ENCODE results near the gene MTFMT.

- no peak for TF ChIP-seq EZH2 (IDR thresholded peaks at IDR 0.05)
- TF ChIP-seq MAX (IDR thresholded peaks at IDR 0.05): no peak
- no peak for TF ChIP-seq POLR2A (IDR thresholded peaks at IDR 0.05; ENCODE audit: borderline replicate concordance, extremely low read depth, insufficient read depth, insufficient read length)
- TF ChIP-seq POLR2AphosphoS5 (IDR thresholded peaks at IDR 0.05; ENCODE audit: low read depth, low read length): no peak
- TF ChIP-seq CTCF (IDR thresholded peaks at IDR 0.05 in 2 of 3, conservative IDR thresholded peaks at IDR 0.05 in 1 of 3; ENCODE audit: borderline replicate concordance in 1 of 3, insufficient read depth in 1 of 3, low read depth in 2 of 3, low read length in 2 of 3): no peak
- no peak for TF ChIP-seq CBX3 (IDR thresholded peaks at IDR 0.05; ENCODE audit: low read depth)
- no peak for TF ChIP-seq ZNF274 (IDR thresholded peaks at IDR 0.05; ENCODE audit: low read depth, low read length)
- no peak for TF ChIP-seq JUND (IDR thresholded peaks at IDR 0.05)
- TF ChIP-seq REST (IDR thresholded peaks at IDR 0.05; ENCODE audit: low read depth): no peak
- TF ChIP-seq CEBPB (IDR thresholded peaks at IDR 0.05; ENCODE audit: low read depth): no peak
Observed at GRCh38 chr15:65072617-65073016, 43.2 kb upstream of the MTFMT start.

Measured in HCT116 (cell line).